GM19043 (cell line): ENCODE data around the gene BCAN.
A peak's percentile ranks its signal among the peaks of the same experiment; 100 is the strongest.
"Not testable (repeated sequence)": the region's sequence is repeated elsewhere in the genome, so short reads cannot be mapped to it uniquely, and the experiment has no call there.

Source experiments
- ATAC-seq: cut with Tn5 transposase; IDR thresholded peaks from one replicate; pipeline ENCODE4 v1.9.1; 2021; ENCODE audit warnings: low read depth; ENCODE audit not compliant: unreplicated experiment

The BCAN gene

GRCh38 chr1:156641761-156642264 lies at the start of gene BCAN:
BCAN (plus strand) TSS chr1:156642117; CDS start chr1:156646055, 3,938 bp downstream.
- no peak for ATAC-seq

GRCh38 chr1:156592158-156592909 lies 49.6 kb upstream of the BCAN start:
- no peak for ATAC-seq

GRCh38 chr1:156592910-156593660 lies 48.8 kb upstream of the BCAN start:
- ATAC-seq, result no peak

GRCh38 chr1:156593661-156593989 lies 48.3 kb upstream of the BCAN start:
- no peak for ATAC-seq

GRCh38 chr1:156594190-156594589 lies 47.7 kb upstream of the BCAN start:
- no peak for ATAC-seq

- ATAC-seq, result no peak
Observed at GRCh38 chr1:156595016-156595415, 46.9 kb upstream of the BCAN start.

GRCh38 chr1:156596426-156596825 lies 45.5 kb upstream of the BCAN start:
- ATAC-seq, result no peak

- no peak for ATAC-seq
Observed at GRCh38 chr1:156598125-156598524, 43.8 kb upstream of the BCAN start.

GRCh38 chr1:156598731-156599432 lies 43.0 kb upstream of the BCAN start:
- ATAC-seq, result no peak

GRCh38 chr1:156599811-156600210 lies 42.1 kb upstream of the BCAN start:
- no peak for ATAC-seq

- no peak for ATAC-seq
Observed at GRCh38 chr1:156600733-156601121, 41.2 kb upstream of the BCAN start.

- no peak for ATAC-seq
Observed at GRCh38 chr1:156601122-156601830, 40.6 kb upstream of the BCAN start, which contains the start of gene GPATCH4. GPATCH4 (minus strand) TSS chr1:156601479.

GRCh38 chr1:156601892-156602291 lies 40.0 kb upstream of the BCAN start:
- no peak for ATAC-seq

GRCh38 chr1:156602557-156602993 lies 39.3 kb upstream of the BCAN start:
- ATAC-seq, result no peak

- not testable (repeated sequence) for ATAC-seq
Observed at GRCh38 chr1:156607344-156607743, 34.6 kb upstream of the BCAN start.

GRCh38 chr1:156608036-156608674 lies 33.8 kb upstream of the BCAN start:
- peak; percentile 55 for ATAC-seq

GRCh38 chr1:156608981-156609380 lies 32.9 kb upstream of the BCAN start:
- no peak for ATAC-seq

- ATAC-seq, result not testable (repeated sequence)
Observed at GRCh38 chr1:156610072-156610471, 31.8 kb upstream of the BCAN start.

- ATAC-seq, result no peak
Observed at GRCh38 chr1:156612666-156613065, 29.3 kb upstream of the BCAN start.

GRCh38 chr1:156615946-156616345 lies 26.0 kb upstream of the BCAN start:
- no peak for ATAC-seq
